Neural cell (in vitro differentiated cells): ENCODE results near the gene C16orf74. TPM values are rescaled to one million over a fixed set of nuclear protein-coding genes. Genes with fewer than 3 reads are reported as not detected.

ENCODE experiments used
- H2AFZ ChIP-seq: fragments of 200-600, 300-800 bp; sonication (generic), shearing (Covaris generic); 2 replicates; pipeline ENCODE4 v1.6.0; 2014; ENCODE audit warnings: low read depth, mild to moderate bottlenecking, antibody characterized with exemption, low read length, moderate library complexity
- H3F3A ChIP-seq: fragments of 200-600 bp; shearing (Covaris generic); 2 replicates; pipeline ENCODE4 v1.6.1; 2016; ENCODE audit warnings: mild to moderate bottlenecking, moderate library complexity, mixed read lengths, antibody characterized with exemption, low read length; ENCODE audit not compliant: insufficient read depth, poor library complexity, severe bottlenecking
- H3K27ac ChIP-seq: fragments of 200-600, 300-800 bp; sonication (generic), shearing (Covaris generic); 2 replicates; pipeline ENCODE4 v1.5.1; 2014; ENCODE audit warnings: mild to moderate bottlenecking, low read length, moderate library complexity
- H3K27me3 ChIP-seq: fragments of 300-800, 200-600 bp; sonication (generic), shearing (Covaris generic); 2 replicates; pipeline ENCODE4 v1.6.0; 2014; ENCODE audit warnings: mild to moderate bottlenecking, low read depth, low read length, moderate library complexity; ENCODE audit not compliant: insufficient read depth
- H3K36me3 ChIP-seq: fragments of 300-800, 200-600 bp; sonication (generic), shearing (Covaris generic); 2 replicates; pipeline ENCODE4 v1.5.1; 2014; ENCODE audit warnings: mild to moderate bottlenecking, antibody characterized with exemption, low read length, moderate library complexity; ENCODE audit not compliant: insufficient read depth
- H3K4me2 ChIP-seq: fragments of 300-800, 200-600 bp; sonication (generic), shearing (Covaris generic); 2 replicates; pipeline ENCODE4 v1.6.0; 2014; ENCODE audit warnings: mild to moderate bottlenecking, low read length
- H3K4me3 ChIP-seq: fragments of 300-800, 200-600 bp; sonication (generic), shearing (Covaris generic); 2 replicates; pipeline ENCODE4 v1.5.1; 2014; ENCODE audit warnings: mild to moderate bottlenecking, low read length, moderate library complexity
- H3K79me2 ChIP-seq: fragments of 200-600 bp; shearing (Covaris generic); replicated peaks from 2 replicates; pipeline ENCODE4 v1.6.0; 2014; ENCODE audit warnings: mild to moderate bottlenecking, low read length, moderate library complexity; ENCODE audit not compliant: insufficient read depth
- H3K9ac ChIP-seq: fragments of 300-800, 200-600 bp; sonication (generic), shearing (Covaris generic); 2 replicates; pipeline ENCODE4 v1.6.1; 2016; ENCODE audit warnings: mild to moderate bottlenecking, low read length, mixed read lengths
- H3K9me2 ChIP-seq: fragments of 200-600 bp; shearing (Covaris generic); 2 replicates; pipeline ENCODE4 v1.6.1; 2016; ENCODE audit warnings: mild to moderate bottlenecking, low read length, mixed read lengths; ENCODE audit not compliant: insufficient read depth
- H3K9me3 ChIP-seq: fragments of 200-600, 300-800 bp; sonication (generic), shearing (Covaris generic); 2 replicates; pipeline ENCODE4 v1.6.1; 2016; ENCODE audit warnings: mild to moderate bottlenecking, mixed run types, low read length, moderate library complexity, mixed read lengths
- H4K20me1 ChIP-seq: fragments of 200-600 bp; shearing (Covaris generic); 2 replicates; pipeline ENCODE4 v1.6.1; 2016; ENCODE audit warnings: mild to moderate bottlenecking, mixed run types; ENCODE audit not compliant: insufficient read depth
- CTCF ChIP-seq: fragments of 450-650 bp; IDR thresholded peaks from 2 replicates; pipeline ENCODE4 v1.5.1; 2014; ENCODE audit warnings: antibody characterized with exemption, mild to moderate bottlenecking, moderate library complexity; ENCODE audit not compliant: poor library complexity, severe bottlenecking
- EP300 ChIP-seq: fragments of 450-650 bp; conservative IDR thresholded peaks from 2 replicates; pipeline ENCODE4 v1.6.1; 2014; ENCODE audit warnings: antibody characterized with exemption, mild to moderate bottlenecking, moderate library complexity; ENCODE audit not compliant: poor library complexity, severe bottlenecking
- EZH2 ChIP-seq: fragments of 200-600, 300-800 bp; shearing (Covaris generic), sonication (generic); IDR thresholded peaks from 2 replicates; pipeline ENCODE4 v1.6.1; 2014; ENCODE audit warnings: antibody characterized with exemption, low read length, borderline replicate concordance, mild to moderate bottlenecking; ENCODE audit not compliant: insufficient read depth, poor library complexity, severe bottlenecking
- MXI1 ChIP-seq: fragments of 450-650 bp; conservative IDR thresholded peaks from 2 replicates; pipeline ENCODE4 v1.6.1; 2014; ENCODE audit warnings: antibody characterized with exemption, mild to moderate bottlenecking; ENCODE audit not compliant: poor library complexity, severe bottlenecking
- POLR2AphosphoS5 ChIP-seq: IDR thresholded peaks from 2 replicates; pipeline ENCODE4 v1.6.1; 2012
- RAD21 ChIP-seq: fragments of 450-650 bp; conservative IDR thresholded peaks from 2 replicates; pipeline ENCODE4 v1.6.1; 2014; ENCODE audit warnings: antibody characterized with exemption, mild to moderate bottlenecking, moderate library complexity
- REST ChIP-seq: IDR thresholded peaks from 2 replicates; pipeline ENCODE4 v1.6.1; 2012; ENCODE audit warnings: borderline replicate concordance
- TAF1 ChIP-seq: IDR thresholded peaks from 2 replicates; pipeline ENCODE4 v1.6.1; 2012; ENCODE audit warnings: low read depth
- polyA plus RNA-seq: library from polyadenylated mRNA; depleted of rRNA; stranded (reverse); fragments of >200 nt; gene quantifications from 2 replicates; pipeline ENCODE4 v1.2.3, GENCODE V29; 2014

C16orf74 gene
- polyA plus RNA-seq, 1 donor from 2014 or later, result not detected

- H3K36me3 ChIP-seq, result no peaks in the 10 kb centered on the region
- no peak overlapping the region for H2AFZ ChIP-seq
- no peaks in the 10 kb centered on the region for H3K27me3 ChIP-seq
- H3F3A ChIP-seq, result no peaks in the 10 kb centered on the region
- H3K27ac ChIP-seq, result no peak overlapping the region
- TF ChIP-seq POLR2AphosphoS5 (no peak), RAD21 (no peak), EP300 (no peak), EZH2 (no peak)
- no peak overlapping the region for H3K9ac ChIP-seq
- H3K9me3 ChIP-seq, result no peaks in the 10 kb centered on the region
- no peaks in the 10 kb centered on the region for H3K9me2 ChIP-seq
- no peak overlapping the region for H3K4me2 ChIP-seq
- no peaks in the 10 kb centered on the region for H3K79me2 ChIP-seq
- no peaks in the 10 kb centered on the region for H4K20me1 ChIP-seq
- H3K4me3 ChIP-seq, result no peak overlapping the region
Observed at GRCh38 chr16:85767531-85767930, 16.6 kb upstream of the C16orf74 start.

GRCh38 chr16:85765767-85766166 lies 14.9 kb upstream of the C16orf74 start:
- H3K27me3 ChIP-seq, result no peaks in the 10 kb centered on the region
- H3K9me2 ChIP-seq, result no peaks in the 10 kb centered on the region
- no peak overlapping the region for H3K4me2 ChIP-seq
- no peak overlapping the region for H3K9ac ChIP-seq
- H3K9me3 ChIP-seq, result no peaks in the 10 kb centered on the region
- TF ChIP-seq REST, result no peak
- TF ChIP-seq CTCF, result no peak
- TF ChIP-seq MXI1, result no peak
- TF ChIP-seq EZH2, result no peak
- TF ChIP-seq RAD21, result no peak
- no peak for TF ChIP-seq TAF1
- no peak overlapping the region for H3K4me3 ChIP-seq
- H3K27ac ChIP-seq, result no peak overlapping the region
- no peaks in the 10 kb centered on the region for H4K20me1 ChIP-seq
- H3K36me3 ChIP-seq, result no peaks in the 10 kb centered on the region
- no peak overlapping the region for H2AFZ ChIP-seq
- no peaks in the 10 kb centered on the region for H3K79me2 ChIP-seq
- H3F3A ChIP-seq, result no peaks in the 10 kb centered on the region

- no peaks in the 10 kb centered on the region for H3K9me3 ChIP-seq
- no peaks in the 10 kb centered on the region for H3K9me2 ChIP-seq
- H3K27ac ChIP-seq, result no peak overlapping the region
- H4K20me1 ChIP-seq, result no peaks in the 10 kb centered on the region
- H3K4me2 ChIP-seq, result no peak overlapping the region
- no peaks in the 10 kb centered on the region for H3K27me3 ChIP-seq
- H2AFZ ChIP-seq, result no peak overlapping the region
- TF ChIP-seq REST, result no peak
- no peak for TF ChIP-seq MXI1
- no peak for TF ChIP-seq TAF1
- H3K4me3 ChIP-seq, result no peak overlapping the region
- no peak overlapping the region for H3K9ac ChIP-seq
- H3K36me3 ChIP-seq, result no peaks in the 10 kb centered on the region
- no peaks in the 10 kb centered on the region for H3F3A ChIP-seq
- H3K79me2 ChIP-seq, result no peaks in the 10 kb centered on the region
Observed at GRCh38 chr16:85765211-85765610, 14.3 kb upstream of the C16orf74 start.
